GM18909 (cell line): ENCODE measurements around the gene TMEM41A.
"Not testable (repeated sequence)": the region's sequence is repeated elsewhere in the genome, so short reads cannot be mapped to it uniquely, and the experiment has no call there.

Source experiments
- ATAC-seq: cut with Tn5 transposase; IDR thresholded peaks from one replicate; pipeline ENCODE4 v1.9.1; 2021; ENCODE audit warnings: mild to moderate bottlenecking; ENCODE audit not compliant: unreplicated experiment, poor library complexity

TMEM41A gene

DNA sequence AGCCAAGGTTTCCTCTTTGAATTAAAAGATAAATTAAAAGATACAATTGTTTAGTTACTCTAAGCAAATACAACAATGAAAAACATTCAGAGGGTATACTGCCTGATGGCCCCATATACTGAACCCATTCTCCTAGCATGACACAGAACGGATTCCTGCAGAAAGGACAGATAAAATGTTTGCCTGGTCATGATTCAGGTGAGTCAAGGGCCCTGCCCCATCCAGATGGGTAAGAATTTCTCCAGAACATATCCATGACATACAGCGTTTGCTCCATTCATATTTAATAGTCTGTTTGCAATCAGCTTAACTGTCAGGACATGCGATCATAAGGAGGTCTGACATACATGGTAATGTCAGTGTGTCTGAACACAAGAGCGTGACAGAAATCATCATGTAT, 8.6 kb downstream of the TMEM41A start:
- no peak for ATAC-seq

DNA sequence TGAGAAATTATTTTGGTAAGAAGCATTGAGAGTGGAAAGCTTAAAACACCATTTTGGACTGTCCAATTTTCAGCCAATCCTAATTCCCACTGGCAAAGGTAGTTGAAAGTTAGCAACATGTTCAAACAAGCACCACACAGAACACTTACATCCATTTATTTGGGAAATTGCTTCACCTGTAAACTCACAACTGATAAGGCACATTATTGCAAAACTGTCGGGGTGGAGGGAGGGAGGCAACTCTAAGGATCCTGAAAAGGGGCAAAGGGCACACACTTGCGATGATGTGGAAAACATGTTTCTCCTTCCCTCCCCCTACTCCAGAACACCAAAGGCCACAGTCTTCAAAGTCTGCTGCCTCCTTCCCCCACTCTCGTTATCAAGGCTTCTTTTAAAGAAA, 9.4 kb downstream of the TMEM41A start:
- ATAC-seq = no peak

DNA sequence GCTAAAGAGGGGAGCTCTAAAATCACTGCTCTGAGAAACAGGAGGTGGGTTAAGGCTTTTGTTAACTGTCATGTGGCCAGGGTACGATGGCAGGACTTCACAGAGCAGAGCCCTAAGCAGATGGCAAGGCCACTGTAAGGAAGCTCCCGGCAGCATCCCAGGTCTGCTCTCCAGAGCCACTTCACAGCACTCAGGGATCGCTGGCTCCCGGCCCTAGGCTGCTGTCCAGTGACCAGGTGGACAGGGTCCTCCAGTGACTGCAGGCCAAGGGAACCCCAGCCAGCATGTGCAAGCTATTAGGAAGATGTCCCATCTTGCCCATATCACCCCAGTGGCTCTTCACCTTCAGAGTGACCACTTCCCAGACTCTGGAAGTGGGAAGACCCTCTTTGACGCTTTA, 10.4 kb downstream of the TMEM41A start:
- no peak for ATAC-seq

DNA sequence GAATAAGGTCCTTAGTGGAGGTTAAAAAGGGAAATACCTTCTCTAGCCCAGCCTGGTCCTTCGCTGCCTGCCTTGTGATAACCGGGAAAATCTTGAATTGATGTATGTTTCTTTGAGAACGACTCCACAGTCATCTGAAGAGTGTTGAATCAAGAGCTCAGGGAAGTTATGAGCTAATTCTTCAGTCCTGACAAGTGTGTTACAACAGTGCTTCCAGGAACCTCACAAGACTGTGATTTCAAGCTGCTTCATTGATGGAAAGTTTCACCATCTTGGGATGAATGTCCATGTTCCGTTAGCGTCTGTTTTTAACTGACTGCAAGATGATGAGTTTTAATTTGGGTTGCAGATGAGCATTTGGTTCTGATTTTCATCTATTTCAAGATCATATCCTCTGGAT, 12.4 kb downstream of the TMEM41A start:
- ATAC-seq = no peak

DNA sequence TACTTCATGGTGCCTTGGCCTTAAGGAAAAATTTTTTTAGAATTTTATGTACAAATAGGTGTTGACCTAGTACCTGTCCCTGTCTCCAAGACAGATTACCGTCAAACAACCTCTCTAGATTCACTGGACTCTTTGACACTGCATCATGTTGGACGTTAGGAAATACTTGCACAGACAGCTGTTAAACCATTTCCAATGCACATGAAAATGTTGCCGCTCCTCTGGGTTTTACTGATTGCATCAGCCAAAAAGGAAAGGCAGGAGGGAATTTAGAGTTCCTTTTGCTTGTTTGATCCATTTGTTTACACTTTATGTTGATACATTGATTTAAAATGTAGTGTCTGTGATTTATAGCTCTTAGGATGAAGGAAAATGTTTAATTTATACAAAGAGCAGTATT, 14.5 kb downstream of the TMEM41A start:
- no peak for ATAC-seq

DNA sequence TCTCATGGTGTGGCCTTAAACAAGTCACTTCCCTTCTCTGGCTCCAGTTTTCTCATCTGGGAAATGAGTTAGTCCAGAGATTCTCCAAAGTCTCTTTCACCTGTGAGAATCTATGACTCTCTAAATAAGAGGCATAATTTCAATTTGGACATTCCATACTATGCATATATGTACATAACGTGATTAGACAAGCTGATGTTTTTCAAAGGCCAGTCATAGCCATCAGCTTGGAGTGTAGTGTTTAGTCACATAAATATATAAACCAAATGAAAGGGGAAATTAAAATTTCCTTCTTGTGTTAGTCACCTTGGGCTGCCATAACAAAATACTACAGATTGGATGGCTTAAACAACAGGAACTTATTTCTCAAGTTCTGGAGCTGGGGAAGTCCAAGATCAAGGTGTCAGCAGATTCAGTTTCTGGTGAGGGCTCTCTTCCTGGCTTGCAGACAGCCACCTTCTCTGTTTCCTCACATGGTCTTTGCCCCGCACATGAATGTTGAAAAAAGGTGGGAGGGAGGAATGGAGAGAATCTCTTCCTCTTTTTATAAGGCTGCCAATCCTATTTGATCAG, 19.4 kb downstream of the TMEM41A start:
- ATAC-seq = no peak

DNA sequence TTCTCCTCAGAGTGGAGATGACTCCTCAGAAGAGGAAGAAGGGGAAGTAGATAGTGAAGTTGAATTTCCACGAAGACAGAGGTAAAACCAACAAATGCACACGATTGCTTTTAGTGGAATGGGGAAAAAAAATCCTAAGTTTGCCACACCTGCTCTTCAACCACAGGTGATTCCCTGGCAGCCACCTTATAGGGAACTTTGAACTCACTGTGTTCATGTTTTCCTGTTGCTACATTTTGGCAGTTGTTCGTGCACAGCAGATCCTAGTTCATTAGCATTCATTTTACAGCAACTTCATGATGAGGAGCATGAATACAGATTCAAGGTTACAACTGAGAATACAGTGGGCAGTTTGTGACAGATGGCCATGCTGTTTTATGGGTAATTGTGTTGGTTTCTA, 21.5 kb downstream of the TMEM41A start:
- ATAC-seq = no peak

DNA sequence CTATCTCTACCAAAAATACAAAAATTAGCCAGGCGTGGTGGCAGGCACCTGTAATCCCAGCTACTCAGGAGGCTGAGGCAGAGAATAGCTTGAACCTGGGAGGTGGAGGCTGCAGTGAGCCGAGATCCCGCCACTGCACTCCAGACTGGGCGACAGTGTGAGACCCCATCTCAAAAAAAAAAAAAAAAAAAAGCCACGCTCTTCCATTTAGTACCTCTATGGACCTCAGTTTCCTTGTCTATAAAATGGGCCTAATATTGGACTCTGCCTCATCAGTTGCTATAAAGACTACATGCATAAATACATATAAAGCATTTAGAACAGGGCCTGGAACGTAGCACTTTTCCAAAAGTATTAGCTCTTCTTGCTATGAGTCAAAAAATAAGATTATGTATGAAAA, 23.9 kb downstream of the TMEM41A start:
- ATAC-seq = not testable (repeated sequence)

DNA sequence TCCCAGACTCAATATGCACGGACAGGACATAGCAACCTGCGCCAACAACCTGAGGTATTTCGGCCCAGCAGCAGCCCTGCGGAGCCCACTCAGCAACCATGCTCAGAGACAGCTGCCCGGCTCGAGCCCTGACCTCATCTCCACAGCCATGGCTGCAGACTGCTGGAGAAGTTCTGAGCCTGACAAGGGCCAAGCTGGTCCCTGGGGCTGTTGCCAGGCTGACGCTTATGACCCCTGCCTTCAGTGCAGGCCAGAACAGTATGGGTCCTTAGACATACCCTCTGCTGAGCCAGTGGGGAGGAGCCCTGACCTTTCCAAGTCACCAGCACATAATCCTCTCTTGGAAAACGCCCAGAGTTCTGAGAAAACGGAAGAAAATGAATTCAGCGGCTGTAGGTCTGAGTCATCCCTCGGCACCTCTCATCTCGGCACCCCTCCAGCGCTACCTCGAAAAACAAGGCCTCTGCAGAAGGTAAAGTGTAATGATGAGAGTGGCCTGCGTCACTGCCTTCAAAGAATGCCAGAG, 25.5 kb downstream of the TMEM41A start:
- no peak for ATAC-seq

DNA sequence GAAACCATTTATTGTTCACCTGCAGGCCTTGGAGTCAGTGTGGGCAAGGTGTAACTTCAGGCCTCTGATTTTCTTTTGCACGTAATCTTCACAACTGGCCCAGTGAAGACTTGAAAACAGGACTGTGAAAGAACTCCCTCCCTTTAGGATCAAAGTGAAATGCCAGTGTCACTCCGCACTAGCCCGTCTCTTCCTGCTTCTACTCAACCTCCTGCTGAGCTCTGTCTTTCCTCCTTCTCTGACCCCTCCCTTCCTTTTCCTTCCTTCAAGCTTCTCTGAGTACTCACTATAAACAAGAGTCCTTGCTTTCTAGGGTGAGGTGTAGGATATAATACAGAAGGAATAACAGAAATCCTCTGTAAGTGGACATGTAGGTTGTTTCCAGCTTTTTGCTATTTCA, 28.5 kb downstream of the TMEM41A start:
- no peak for ATAC-seq

DNA sequence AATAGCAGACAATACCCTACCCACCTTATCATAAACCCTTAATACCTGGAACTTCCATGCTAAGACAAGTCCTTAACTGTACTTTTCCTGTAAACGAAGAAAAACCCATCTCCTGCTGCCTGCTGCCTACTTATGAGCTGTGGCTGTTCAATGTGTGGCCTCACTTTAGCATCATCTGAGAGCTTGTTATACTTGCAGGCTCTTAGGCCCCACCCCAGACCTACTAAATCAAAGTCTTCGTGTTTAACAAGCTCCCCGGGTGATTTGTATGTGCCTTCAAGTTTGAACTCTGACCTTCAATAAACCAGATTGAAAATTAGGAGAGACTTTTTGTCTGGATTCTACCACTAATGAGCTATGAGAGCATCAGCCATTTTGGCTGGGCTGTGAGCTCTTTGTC, 29.3 kb downstream of the TMEM41A start:
- no peak for ATAC-seq

DNA sequence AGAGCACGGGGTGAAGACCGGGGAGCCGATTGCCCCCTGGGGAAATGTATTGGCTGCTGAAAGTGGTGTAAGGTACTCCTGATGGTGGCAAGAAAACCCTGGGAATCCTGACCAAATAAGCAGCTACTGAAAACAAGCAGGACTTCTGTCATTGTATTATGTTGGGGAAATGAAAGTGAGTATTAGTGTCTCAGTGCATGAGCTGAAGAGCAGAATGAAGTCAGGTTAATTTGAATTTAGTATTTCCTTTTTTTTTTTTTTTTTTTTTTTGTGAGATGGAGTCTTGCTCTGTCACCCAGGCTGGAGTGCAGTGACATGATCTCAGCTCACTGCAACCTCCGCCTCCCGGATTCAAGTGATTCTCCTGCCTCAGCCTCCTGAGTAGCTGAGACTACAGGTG, 32.7 kb downstream of the TMEM41A start:
- ATAC-seq = not testable (repeated sequence)

DNA sequence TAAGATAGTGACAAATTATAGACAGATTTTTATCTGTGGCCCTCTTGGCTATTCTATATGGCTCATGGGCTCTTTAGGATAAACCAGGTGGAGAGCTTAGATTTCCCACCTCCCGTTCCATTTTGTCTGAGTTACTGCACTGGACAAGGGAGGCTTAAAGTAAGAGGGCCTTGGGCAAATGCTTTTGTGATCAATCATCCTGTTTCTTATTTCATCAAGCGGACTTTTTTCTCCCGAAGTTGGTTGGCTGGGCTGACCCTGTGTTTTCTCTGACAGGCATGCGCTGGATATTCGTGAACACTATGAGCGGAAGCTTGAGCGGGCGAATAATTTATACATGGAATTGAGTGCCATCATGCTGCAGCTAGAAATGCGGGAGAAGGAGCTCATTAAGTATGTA, 33.4 kb downstream of the TMEM41A start:
- ATAC-seq = no peak

DNA sequence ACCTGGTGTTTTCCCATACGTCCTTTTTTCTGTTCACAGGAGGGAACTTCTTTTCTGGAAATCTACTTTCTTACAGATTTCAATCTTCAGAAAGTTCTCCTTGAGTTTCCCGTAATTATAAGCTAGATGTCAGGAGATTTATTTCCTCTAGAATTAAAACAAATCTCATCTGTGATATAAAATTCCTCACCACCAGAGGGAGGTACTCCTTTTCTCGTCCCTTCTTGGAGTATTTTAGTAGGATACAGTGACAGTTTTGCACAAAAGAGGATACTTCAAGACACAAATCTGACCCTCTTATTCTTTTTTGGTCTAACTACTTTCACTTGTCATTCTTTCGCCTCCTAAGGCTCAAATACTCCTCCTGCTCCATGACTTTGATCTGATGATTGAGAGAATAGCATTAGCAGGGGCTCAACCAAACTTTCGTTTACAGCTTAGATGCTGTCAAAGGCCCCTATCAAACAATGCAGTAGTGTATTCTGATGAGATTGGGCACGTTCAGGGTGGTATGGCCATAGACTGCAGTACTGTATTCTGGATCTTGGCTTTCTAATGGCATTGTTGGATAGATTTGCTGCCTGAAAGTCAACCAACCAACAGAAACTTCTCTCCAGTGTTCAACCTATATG, 38.0 kb downstream of the TMEM41A start:
- ATAC-seq = no peak

DNA sequence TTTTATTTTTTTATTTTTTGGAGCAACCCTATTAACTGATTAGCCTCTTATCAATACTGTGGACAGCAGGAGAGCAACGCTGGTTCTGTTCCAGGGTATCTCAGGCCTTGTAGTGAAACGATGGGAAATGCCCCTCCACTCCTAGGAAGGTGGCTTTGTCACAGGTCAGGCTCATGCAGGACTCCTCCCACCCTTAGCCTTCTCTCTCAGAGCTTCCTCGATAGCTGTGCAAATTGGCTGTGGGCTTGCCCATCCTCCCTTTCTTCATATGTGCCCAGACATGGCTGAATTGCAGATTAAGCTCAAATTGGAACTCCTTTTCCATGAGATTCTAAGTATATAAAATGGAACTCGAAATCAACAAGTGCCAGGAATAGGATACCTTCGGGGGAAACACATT, 38.5 kb downstream of the TMEM41A start:
- ATAC-seq = no peak

DNA sequence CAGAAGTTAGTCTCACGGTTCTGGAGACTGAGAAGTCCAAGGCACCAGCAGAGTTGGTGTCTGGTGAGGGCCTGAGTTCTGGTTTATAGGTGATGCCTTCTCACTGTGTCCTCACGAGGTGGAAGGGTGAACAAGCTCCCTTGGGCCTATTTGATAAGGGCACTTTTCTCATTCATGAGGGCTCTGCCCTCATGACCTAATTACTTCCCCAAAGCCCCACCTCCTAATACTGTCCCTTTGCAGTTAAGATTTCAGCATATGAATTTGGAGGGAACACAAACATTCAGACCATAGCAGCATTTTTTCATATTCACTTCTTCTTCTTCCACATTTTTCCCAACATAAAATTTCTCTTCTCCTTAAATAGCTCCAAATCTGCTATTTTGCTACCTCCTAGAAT, 41.5 kb downstream of the TMEM41A start:
- no peak for ATAC-seq

DNA sequence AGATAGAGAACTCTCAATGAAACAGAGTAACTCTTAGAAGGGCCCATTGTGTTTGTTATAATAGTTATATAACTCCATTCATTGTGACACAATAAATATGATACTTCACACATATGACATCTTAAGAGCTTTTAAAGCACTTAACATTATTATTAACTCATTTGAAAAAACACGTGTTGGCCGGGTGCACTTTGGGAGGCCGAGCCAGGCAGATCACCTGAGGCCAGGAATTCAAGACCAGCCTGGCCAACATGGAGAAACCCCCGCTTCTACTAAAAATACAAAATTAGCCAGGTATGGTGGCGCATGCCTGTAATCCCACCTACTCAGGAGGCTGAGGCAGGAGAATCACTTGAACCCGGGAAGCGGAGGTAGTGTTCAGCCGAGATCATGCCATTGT, 47.4 kb downstream of the TMEM41A start:
- not testable (repeated sequence) for ATAC-seq

DNA sequence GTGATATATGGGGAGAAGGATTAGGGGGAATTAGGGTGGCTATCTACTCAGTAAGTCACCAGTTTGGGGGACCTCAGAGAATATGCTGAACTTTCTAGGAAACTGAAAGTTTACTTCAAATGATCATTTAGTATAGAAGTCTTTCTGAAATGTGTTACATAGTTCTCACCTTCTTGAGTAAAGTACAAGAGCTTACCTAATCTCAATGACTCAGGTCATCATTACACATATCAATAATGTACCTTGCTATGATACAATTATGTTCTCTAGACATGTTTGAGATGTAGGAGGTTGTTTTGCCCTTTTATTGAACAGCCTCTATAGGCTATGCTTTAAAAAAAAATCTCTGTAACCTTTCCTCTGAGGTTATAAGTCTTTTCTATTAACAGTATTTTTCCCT, 50.7 kb downstream of the TMEM41A start:
- ATAC-seq = no peak

DNA sequence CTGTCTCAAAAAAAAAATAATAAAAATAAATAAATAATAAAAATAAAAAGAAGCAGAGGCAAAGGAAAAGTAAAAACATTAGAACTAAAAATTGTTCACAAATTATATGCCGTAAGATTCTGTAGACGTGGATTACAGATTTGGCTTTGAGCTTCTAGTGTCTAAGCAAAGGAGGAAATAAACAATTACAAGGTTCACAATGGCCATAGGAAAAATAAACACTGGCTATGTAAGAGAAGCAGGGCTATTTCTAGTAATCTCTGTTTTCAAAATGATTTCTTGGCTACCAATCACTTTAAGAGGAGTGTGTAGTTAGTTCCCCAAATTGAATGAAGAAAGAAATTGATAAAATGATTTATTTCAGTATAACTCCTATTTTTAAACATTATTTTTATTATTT, 54.5 kb downstream of the TMEM41A start:
- no peak for ATAC-seq

DNA sequence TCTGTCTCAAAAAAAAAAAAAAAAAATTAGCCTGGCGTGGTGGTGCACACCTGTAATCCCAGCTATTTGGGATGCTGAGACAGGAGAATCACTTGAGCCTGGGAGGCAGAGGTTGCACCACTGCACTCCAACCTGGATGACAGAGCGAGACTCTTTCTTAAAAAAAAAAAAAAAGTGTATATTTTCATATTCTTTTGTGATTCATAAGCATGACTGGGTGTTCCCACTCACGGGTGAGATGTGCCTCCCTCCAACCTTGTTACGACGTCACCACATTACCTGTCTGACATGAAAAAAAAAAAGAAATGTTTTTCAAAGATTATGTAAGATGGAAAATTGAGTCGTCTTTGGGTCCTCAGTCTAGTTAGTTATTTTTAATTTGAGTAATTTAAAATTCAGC, 56.8 kb downstream of the TMEM41A start:
- no peak for ATAC-seq

DNA sequence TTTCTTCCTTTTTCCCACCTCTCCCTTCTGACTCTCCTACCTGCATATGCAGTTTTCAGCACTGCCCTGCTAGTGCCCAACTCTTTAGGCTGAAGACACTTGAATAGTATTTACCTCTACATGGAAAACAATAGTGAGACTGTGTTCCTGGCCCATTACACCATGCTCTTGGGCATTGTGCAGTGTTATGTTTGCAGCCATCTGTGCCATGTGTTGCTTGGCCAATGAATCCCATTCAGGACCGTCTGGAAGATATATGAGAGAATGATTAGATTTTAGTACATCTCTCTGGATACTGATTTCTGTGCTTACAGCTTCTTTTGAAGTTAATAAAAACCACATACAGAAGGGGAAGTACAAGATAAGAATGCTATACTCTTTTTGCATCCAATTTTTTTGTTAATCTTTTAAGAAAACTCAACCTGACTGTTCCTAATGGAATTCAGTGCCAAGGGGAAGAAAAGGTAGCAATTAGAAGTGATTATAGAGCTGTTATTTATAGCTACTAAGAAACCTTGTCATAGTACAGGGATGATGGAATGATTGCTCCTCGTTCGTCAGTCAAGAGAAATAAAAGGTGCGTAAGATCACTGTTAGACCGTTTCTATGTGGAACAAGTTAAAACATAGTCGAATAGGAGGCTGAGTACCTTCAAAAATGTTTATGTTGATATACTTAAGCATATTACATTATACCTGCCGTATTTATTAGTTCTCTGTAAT, 58.9 kb downstream of the TMEM41A start:
- no peak for ATAC-seq
